Testis (tissue), 2 donors: Measurements from ENCODE around the gene FIGN.

Source experiments
- POLR2A ChIP-seq: fragments of 450-650 bp; IDR thresholded peaks from one replicate; pipeline ENCODE4 v1.6.1; 2017; ENCODE audit warnings: antibody characterized with exemption, mild to moderate bottlenecking, moderate library complexity
- TF ChIP-seq, protein P1 (sequence below), 3 experiments: fragments of 450-650 bp in 2 of 3; fragments of 200-600 bp in 1 of 3; sonication (generic) in 1 of 3; IDR thresholded peaks; one replicate each; pipeline ENCODE4 v1.5.1; 2016 to 2019; ENCODE audit warnings: antibody characterized with exemption in 3 of 3, mild to moderate bottlenecking in 2 of 3, moderate library complexity in 1 of 3

DNA sequence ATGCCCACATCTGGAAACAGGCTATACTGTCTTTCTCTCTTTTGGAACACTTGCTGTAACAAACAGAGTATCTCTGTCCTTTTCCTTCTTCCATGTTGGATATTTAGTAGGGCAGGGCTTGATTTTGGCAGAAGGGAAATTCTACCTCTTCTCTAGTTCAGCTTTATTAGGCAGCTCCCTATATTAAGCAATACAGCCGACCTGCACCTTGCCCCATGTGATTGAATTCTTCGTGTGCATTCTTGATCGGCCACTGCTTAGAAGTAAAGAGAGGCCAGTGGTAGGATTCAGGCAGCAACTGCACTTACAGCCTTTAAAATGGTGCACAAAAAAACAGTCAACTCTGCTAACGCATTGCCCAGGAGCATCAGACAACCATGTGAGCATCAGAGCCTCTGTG, 31.3 kb upstream of the FIGN start:
- TF ChIP-seq, protein P1, sequence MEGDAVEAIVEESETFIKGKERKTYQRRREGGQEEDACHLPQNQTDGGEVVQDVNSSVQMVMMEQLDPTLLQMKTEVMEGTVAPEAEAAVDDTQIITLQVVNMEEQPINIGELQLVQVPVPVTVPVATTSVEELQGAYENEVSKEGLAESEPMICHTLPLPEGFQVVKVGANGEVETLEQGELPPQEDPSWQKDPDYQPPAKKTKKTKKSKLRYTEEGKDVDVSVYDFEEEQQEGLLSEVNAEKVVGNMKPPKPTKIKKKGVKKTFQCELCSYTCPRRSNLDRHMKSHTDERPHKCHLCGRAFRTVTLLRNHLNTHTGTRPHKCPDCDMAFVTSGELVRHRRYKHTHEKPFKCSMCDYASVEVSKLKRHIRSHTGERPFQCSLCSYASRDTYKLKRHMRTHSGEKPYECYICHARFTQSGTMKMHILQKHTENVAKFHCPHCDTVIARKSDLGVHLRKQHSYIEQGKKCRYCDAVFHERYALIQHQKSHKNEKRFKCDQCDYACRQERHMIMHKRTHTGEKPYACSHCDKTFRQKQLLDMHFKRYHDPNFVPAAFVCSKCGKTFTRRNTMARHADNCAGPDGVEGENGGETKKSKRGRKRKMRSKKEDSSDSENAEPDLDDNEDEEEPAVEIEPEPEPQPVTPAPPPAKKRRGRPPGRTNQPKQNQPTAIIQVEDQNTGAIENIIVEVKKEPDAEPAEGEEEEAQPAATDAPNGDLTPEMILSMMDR (IDR thresholded peaks at IDR 0.05), result no peak
- TF ChIP-seq POLR2A, result no peak
